ENCODE measurements around the gene ADAM12.
"Not testable (repeated sequence)": the region's sequence is repeated elsewhere in the genome, so short reads cannot be mapped to it uniquely, and the experiment has no call there.

ADAM12 gene

DNA sequence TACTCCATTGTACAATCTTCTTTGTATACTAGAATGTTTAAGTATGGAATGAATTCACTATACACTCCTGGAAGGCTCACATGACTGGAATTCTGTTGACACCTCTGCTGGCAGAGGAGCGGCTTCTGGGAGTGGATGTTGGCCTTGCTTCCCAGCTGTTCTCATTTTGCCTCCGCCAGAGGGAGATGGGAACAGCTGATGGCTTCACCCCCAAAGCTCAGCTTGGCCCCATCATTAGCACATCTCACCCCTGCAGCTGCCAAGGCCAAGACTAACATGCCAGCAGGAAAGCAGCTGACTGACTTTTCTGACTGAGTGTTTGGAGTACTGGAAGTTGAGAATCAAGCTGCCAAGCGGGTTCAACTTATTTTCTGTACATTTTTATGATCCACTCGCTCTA, 15.1 kb downstream of the ADAM12 start:
- DNase-seq = no peak

DNA sequence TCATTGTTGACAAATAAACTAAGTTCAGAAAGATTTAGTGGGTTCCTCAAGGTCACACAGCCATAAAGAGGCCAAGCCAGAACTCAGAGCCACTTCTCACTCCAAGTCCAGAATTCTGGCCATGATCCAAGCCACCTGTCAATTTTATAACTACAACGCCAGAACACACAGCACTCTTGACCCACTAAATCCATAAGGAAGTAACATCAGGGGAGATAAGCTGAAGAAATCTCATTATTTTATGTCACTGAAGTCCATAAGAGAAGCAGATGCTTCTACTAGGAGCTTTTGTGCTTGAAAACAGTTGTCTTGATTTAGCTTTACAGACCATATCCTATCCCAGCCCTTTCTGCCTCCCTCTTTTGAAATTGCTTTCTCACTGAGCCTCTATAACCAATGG, 15.9 kb downstream of the ADAM12 start:
- DNase-seq = no peak

DNA sequence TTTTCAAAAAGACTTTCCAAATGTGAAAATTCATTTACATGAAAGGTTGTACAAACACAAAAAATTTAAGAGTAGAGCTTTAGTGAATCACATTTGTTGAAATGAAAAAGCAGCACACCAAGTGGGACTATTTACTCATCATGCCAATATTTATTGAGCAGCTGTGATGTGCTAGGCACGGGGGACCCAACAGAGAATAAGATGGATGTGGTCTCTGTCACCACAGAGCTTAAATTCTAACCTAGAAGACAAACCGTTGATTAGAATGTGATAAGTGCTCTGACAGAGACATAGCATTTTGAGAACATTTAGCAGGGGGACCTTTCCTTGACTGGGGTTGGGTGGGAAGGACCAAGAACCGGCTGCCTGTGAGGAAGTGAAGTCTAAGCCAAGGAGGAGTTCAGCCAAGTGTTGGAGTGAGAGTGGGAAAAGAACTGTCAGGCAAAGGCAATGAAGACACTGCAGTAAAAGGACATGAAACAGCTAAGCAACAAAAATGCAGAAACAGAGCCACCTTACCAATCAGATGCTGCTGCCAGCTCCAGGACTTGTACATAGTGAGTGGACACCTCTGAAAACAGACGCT, 19.1 kb downstream of the ADAM12 start:
- no peak for DNase-seq

DNA sequence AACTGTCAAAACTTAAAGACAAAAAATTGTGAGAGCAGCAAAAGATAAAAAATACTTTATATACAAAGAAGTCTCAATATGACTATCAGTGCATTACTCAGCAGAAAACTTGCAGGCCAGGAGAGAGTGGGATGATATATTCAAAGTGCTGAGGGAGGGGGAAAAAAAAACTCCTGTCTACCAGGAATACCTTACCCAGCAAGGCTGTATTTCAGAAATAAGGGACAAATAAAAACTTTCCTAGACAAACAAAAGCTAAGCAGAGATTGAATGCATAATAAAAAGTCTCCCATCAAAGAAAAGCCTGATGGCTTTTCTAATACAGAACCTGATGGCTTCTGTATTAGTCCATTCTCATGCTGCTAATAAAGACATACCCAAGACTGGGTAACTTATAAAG, 31.1 kb downstream of the ADAM12 start:
- DNase-seq = no peak

DNA sequence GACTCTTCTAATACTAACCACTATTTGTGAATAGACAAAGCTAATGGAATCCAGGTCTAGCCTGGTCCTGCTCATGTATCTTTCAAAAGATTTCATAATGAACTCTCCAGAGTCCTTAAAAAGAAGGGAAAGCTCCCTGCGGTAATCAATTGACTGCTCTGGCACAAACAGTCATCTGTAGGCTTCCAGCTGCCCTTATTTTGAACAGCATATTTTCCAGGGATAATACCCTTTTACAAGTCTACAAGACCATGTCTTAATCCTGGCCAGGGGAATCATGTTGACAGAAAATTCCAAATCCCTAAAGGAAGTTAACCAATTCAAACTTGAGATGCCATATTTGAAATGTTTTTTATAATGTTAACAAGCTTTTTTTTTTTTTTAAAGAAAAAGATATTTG, 34.6 kb downstream of the ADAM12 start:
- no peak for DNase-seq

DNA sequence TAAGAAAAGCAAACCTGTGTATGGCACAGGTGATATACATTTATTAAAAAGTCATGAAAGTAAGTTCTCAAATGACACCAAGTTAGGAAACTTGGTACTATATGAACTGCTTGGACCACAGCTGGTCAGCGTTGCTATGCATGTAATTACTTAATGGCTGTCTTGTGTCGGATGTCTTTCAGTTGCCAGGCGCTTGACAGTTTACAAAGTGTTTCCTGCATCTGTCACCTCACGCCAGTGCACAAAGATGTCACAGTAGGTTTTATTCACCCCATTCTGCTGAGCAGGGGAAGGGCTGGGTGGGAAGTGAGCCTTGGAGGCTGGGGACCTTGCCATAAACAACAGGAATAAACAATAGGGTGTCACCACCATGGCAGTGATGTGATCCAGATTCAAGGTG, 35.8 kb downstream of the ADAM12 start:
- no peak for DNase-seq

DNA sequence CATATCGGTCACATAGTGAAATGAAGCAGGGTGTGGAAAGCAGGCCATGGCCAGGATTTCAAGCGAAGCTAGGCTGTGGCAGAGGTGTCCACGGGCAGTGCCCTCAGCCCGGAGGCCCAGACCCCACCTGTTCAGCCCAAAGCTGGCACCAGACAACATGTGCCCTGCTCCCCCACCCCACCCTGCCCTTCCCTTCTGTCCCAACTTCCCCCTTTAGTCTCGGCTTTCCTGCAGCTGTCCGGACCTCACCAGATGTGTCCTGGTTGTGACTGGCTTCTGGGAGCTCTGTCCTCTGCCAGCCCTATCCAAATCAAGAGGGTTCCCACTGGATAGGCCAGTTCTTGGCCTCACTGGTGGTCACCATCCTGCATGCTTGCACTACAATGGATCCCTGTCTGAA, 37.3 kb downstream of the ADAM12 start:
- no peak for DNase-seq

DNA sequence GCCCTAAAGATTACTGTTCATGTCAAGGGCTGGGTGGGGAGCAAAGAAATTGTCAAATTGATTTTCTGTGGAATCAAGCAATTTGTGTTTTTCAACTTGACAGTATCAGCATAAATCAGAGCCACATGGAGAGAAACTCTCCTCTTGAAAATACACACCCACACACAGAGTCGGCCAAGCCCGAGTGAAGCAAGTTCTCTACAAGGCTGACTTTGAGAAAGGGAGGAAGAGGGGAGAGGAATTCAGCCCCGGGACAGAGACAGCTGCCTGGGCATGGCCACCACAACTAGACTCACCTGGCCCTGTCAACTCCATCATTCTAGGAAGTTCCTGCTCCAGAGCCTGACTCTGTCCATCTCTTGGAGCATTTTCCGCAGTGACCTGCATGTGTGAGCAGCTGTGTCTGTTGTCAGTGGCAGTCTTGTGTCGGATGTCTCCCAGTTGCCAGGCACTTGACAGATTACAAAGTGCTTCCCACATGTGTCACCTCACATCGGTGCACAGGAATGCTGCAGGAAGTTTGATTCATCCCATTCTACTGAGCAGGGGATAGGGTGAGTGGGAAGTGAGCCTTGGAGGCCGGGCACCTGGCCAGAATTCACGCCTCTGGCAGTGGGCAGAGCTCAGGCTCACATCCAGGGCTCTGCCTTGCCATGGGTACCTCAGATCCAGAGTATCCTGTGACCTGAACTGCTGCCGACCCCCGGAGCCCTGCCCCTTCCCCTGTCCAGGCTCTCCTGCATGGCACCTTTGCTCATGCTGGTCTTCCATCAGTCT, 37.9 kb downstream of the ADAM12 start:
- DNase-seq = no peak

DNA sequence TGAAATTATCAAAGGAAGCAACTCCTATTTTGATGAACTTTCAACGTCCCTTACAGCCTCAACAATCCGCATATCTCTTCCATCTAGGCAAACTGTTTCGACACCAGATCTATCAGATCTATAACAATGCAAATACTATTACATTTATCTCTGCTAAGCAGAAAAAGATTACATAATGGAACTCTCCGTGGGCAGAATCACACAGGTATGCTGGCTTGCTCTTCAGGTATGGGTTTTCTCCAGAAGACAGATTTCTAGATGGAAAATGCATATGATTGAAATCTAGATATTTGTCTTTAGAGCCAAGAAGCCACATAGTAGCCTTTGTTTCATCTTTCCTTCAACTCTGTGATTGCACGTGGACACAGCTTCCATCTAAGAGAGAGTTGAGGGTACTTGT, 38.6 kb downstream of the ADAM12 start:
- DNase-seq = no peak

DNA sequence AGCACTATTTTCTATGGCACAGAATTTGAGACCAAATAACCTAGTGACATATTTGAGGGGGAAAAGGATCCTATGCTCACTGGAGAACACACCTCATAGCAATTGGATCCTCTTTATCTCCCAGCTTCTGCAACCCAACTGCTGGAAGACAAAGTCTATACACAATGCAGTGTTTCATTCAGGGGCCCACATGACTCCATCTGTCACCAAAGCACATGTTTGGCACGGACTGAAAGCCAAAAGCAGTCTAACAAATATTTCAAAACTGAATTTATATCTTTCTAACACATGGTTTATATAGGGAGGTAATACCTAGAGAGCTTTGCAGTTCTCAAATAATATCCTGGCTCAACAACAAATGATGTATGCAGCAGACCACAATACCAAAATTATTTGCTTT, 39.2 kb downstream of the ADAM12 start:
- DNase-seq = no peak

DNA sequence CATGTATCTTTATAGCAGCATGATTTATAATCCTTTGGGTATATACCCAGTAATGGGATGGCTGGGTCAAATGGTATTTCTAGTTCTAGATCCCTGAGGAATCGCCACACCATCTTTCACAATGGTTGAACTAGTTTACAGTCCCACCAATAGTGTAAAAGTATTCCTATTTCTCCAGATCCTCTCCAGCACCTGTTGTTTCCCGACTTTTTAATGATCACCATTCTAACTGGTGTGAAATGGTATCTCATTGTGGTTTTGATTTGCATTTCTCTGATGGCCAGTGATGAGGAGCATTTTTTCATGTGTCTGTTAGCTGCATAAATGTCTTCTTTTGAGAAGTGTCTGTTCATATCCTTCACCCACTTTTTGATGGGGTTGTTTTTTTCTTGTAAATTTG, 44.8 kb downstream of the ADAM12 start:
- not testable (repeated sequence) for DNase-seq

DNA sequence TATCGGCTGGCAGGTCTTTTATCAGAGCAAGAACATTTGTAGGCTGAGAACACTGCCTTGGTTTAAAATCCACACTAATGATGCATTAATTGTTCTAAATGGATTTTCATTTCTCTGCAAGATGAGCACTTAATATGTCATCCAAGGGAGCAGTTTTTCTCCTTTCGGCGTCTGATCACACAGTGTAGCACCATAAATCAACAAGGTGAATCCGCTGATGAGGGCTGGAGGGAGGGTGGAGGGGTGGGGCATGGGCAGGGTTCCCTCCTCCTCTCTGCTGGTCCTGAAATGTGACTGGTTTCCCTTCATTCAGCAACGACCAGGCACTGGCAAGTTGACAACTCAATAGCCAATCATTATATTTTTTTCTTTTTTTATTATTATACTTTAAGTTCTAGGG, 45.6 kb downstream of the ADAM12 start:
- DNase-seq = no peak

DNA sequence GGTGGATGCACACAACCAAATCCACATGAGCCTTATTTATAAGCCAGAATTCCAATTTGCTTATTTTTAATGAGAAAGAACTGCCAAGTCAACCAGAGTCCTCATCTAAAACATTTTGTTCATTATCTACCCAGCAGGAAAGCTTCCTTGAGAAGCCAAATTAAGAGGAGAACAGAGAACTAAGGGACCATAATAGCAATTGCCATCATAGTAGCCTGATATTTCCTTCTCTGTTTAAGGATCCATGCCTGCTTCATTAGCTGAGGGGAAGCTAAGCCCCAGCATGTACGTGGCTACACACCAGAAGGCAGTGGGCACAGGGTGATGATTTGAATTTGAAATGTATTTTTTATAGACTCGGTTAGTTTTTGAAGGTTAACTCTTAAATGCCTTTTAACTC, 46.8 kb downstream of the ADAM12 start:
- DNase-seq = no peak

DNA sequence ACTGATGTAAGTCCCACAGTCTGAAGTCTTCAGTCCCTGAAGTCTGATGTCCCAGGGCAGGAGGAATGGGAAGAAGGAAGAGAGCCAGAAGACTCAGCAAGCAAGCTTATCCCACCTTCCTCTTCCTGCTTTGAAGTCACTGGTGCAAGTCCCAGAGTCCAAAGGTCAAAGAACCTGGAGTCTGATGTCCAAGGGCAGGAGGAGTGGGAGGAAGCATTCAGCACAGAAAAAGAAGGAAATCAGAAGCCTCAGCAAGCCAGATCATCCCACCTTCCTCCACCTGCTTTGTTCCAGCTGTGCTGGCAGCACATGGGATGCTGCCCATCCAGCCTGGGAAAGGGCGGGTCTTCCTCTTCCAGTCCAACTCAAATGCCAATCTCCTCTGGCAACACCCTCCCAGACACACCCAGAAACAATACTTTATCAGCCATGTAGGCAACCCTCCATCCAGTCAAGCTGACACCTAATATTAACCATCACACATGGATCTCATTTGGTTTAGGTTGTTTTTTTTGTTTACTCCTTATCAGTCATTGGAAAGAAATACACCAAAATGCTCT, 50.9 kb downstream of the ADAM12 start:
- DNase-seq = no peak

DNA sequence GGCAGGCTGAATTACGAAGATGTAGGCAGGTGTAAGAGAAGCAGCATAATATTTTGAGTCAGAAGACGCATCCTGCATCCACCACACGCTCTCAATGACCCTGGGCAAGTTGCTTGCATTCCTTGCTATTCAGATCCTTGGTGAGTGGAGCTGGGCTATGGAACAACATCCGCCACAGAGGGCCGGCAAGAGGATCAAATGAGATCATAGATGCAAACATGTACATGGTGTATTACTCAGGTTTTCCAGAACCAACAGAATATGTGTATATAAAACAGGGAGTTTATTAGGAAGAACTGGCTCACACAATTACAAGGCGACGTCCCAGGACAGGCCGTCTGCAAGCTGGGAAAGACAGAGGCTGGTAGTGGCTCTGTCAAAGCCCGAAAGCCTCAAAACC, 51.5 kb downstream of the ADAM12 start:
- DNase-seq = no peak

DNA sequence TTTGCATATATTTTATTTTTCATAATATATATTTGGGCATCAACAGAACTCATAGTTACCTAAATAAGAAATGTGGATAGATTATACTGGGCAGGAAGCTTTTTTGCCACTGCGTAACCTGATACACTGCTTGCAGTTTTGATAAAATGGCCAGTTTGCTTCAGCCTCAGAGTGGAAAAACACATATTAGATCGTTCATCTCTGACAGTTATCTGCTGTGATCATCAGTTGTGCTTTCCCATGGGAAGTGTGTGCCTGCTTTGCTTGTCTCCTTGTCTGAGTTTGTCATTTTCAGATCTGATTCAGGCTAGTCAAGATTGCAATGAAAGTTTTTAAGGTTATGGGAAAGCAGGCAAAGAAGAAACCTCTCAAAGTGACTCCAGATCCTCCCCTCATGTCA, 54.0 kb downstream of the ADAM12 start:
- no peak for DNase-seq

DNA sequence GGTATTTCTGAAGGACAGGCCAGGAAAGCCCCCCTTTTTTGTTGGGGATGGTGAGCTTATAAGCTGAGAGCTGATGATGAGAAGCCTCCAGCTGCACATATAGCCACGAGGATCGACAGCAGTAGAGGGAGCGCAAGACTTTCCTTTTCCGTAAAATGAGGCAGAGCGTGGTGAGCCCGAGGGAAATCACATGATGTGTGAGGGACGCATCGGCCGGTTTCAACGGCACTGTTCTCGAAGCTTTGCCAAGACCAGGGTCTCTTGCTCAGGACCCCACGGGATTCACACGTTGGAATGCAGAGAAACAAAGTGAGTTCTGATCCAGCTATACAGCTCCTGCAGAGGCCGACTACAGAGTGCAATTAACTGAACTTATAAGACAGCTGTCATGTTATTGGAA, 55.7 kb downstream of the ADAM12 start:
- DNase-seq = no peak

DNA sequence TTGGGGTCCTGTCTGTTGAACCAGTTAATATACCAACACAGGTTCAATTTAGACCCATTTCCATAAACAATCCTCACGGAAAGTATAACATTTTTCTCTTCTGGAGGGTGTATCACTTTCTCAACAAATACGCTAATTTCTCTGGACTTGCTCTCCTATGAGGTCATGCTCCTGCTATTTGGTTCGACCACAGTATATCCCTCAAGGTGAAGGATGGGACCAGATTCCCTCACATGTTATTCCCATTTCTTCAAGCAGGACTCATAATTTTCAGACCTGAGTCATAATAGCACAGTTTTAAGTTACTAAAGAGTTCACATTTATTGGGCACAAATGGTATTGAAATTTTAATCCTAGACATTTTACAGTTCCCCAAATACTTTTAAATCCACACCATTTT, 57.2 kb downstream of the ADAM12 start:
- no peak for DNase-seq

DNA sequence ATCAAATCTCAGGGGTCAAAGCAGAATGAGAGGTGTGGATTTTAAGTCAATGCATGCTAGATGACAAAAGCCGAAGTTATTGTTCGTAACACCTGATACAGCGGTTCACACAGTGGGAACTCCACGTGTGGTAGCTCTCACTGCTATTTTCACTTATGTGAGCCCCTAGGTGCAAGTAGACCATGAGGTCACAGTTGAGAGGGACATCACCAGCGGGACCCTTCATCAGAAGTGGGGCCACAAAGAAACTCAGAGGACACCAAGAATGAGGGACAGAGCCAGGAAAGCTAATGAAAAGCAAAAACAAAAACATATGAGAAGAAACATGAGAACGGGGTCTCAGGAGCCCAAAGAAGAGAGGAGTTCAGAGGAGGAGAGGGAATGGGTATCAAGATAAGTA, 63.5 kb downstream of the ADAM12 start:
- no peak for DNase-seq

DNA sequence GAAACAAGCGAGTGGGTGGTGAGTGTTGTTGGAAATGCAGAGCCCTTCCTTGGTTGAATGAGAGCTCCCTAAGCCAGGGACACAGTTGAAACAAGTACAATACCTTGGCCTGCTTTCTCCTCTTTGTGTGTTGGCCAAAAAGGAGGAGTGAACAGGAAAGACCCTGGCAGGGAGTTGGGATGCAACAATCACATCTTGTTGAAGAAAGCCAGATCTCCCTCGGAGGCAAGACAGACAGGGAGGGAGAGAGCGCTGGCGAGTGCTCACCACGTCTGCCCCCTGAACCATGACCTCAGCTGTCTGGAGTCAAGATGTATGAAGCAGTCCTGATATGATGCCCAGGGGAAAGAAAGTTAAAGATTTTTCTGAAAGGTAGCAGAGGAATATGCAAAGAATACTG, 66.8 kb downstream of the ADAM12 start:
- no peak for DNase-seq

DNA sequence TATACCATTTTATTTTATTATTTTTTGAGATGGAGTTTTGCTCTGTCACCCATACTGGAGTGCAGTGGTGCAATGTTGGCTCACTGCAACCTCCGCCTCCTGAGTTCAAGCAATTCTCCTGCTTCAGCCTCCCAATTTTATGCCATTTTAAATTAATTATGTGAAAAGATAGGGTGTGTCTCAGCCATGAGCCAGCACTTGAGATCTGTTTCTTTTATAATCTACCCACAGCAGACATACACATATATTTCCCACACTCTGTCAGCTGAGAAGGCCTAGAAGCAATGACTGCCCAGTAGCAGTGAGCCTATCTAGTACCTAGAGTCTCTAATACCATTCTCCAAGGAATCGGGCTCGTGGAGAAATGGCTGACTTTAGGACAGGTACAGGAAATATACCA, 70.5 kb downstream of the ADAM12 start:
- DNase-seq = no peak

DNA sequence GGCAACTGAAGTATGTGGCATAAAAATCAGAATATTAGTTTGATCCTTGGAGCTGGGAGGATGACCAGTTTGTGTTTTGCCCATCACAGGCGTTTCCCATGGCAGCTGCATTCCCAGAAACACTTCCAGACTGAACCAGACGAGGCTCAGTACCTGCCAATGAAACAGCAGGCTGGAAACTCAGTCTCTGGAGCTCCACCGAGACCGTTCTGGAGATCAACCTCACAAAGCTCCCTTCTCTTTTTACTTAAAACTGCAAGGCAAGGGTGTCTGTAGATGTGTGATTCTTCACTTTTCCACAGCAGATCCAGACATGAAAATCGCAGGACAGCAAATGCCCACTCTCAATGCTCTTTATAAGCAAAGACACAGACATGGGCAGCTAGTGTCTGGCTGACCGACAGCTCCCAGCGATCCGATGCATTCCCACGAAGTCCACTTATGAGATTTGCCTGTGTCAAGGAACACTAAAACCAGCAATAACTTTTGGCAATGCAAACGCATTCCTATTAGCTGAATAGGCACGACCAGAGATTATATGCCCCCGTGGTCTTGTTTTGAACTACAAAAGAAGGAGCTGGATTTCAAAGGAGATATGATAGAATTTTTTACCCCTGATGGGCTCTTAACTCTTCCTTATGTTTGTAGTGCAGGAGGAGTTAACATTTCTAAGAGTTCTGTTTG, 72.6 kb downstream of the ADAM12 start:
- DNase-seq = no peak

DNA sequence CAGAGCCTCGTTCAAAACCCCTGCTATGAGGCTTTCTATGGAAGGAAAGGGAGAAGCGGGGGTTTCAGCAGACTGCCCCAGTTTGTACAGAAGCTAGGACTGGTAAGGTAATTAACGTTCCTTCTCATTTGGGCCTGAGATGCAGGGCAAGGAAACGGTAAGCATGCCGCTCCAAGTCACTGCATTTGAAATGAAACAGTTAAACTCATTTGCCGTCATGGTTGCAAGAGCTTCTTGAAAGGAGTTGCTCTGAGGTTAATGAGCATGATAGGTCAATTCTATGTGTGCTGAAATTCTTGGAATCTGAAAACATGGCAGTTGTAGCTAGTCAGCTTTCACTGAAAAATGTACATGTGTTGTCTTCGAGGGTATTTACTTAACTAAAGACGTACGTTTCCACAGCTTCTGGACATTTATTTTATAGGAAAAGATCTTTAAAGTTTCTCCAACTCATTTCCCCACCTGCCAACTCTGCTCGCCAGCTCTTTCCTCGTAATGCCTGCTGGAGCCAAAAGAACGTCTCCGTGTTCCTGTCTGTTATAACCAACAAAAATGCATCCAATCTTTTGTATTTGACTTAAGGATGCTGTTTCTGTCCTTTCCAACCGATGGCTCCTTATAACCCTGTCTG, 73.3 kb downstream of the ADAM12 start:
- no peak for DNase-seq

DNA sequence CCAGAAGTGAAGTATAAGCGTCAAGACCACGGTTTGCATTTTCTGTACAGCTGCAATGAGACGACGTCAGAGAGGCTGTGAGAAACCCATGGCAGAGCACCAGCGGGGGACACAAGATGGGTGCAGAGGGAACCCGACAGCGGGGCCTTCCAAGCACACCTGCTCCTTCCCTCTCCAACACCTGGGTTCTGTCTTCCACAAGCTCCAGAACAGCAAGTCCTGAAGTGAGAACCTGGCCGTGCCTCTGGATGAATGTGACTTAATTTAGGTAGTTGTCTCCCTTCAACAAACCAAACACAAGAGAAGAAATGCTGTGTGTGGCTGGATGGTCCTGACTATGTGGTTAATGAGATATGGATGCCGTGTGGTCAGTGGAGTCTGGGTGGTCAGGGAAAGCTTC, 76.1 kb downstream of the ADAM12 start:
- no peak for DNase-seq

All from CD4-positive, alpha-beta T cell treated with Interleukin-10 for 1 hour (primary cell).